Esophagus muscularis mucosa (tissue), 4 donors: ENCODE measurements around the gene RAB3C. TPM values are rescaled to one million over a fixed set of nuclear protein-coding genes. Genes with fewer than 3 reads are reported as not detected.

Source experiments
- DNase-seq: peaks from one replicate; pipeline ENCODE4 v3.0.0-alpha.2; 2017; ENCODE audit errors: extremely low spot score
- H3K27ac ChIP-seq, 4 donors: fragments of 200-600 bp; sonication (generic); replicated peaks in 1 of 4; 1 replicate in 3 of 4; 2 replicates in 1 of 4; pipeline ENCODE4 v1.5.1; 2016 to 2019; ENCODE audit warnings: mild to moderate bottlenecking in 1 of 4
- H3K27me3 ChIP-seq, 4 donors: fragments of 200-600 bp; sonication (generic); one replicate each; pipeline versions ENCODE4 v1.5.1 to v1.6.0; 2016 to 2019
- H3K36me3 ChIP-seq, 4 donors: fragments of 200-600 bp; sonication (generic); one replicate each; pipeline ENCODE4 v1.5.1; 2016 to 2019
- H3K4me1 ChIP-seq, 4 donors: fragments of 200-600 bp; sonication (generic); one replicate each; pipeline ENCODE4 v1.5.1; 2016 to 2019
- H3K4me3 ChIP-seq, 4 donors: fragments of 200-600 bp; sonication (generic); 1 replicate in 2 of 4; 2 replicates in 2 of 4; pipeline ENCODE4 v1.5.1; 2016 to 2019; ENCODE audit warnings: mild to moderate bottlenecking in 4 of 4, moderate library complexity in 1 of 4
- H3K9me3 ChIP-seq, 4 donors: fragments of 200-600 bp; sonication (generic); 1 replicate in 3 of 4; 2 replicates in 1 of 4; pipeline ENCODE4 v1.5.1; 2016 to 2019
- EP300 ChIP-seq: sonication (generic); formaldehyde crosslinking; IDR thresholded peaks from one replicate; pipeline ENCODE4 v1.6.1; 2017; ENCODE audit warnings: antibody characterized with exemption
- POLR2A ChIP-seq: fragments of 450-650 bp; IDR thresholded peaks from one replicate; pipeline ENCODE4 v1.6.1; 2017; ENCODE audit warnings: antibody characterized with exemption, moderate library complexity, mild to moderate bottlenecking, low read depth
- POLR2AphosphoS5 ChIP-seq, 2 donors: sonication (generic); formaldehyde crosslinking; IDR thresholded peaks; one replicate each; pipeline ENCODE4 v1.6.1; 2017; ENCODE audit warnings: antibody characterized with exemption in 2 of 2
- WGBS: methylation state at CpG from one replicate; pipeline ENCODE4 v1.1.5; 2018; 5-methylcytosine and 5-hydroxymethylcytosine counted together
- intact Hi-C: fragments of 100-400 bp; cut with DNase I; formaldehyde crosslinking; loops from one replicate; pipeline ENCODE4 v1.15.1; 2023
- total RNA-seq, 4 donors: library from RNA; depleted of rRNA; stranded (reverse); fragments of >200 nt; gene quantifications; one replicate each; pipeline versions ENCODE4 v1.1.0 to v1.2.1, GENCODE V29; 2016
- TF ChIP-seq, protein P1 (sequence below), 3 experiments: fragments of 200-600 bp in 2 of 3; fragments of 450-650 bp in 1 of 3; sonication (generic) in 2 of 3; IDR thresholded peaks; one replicate each; pipeline ENCODE4 v1.5.1; 2017 to 2019; ENCODE audit warnings: antibody characterized with exemption in 3 of 3, mild to moderate bottlenecking in 2 of 3, moderate library complexity in 1 of 3

The RAB3C gene
- total RNA-seq, 4 donors from 2014 or later = 2.6 to 9.6 (median 5.9) TPM

DNA sequence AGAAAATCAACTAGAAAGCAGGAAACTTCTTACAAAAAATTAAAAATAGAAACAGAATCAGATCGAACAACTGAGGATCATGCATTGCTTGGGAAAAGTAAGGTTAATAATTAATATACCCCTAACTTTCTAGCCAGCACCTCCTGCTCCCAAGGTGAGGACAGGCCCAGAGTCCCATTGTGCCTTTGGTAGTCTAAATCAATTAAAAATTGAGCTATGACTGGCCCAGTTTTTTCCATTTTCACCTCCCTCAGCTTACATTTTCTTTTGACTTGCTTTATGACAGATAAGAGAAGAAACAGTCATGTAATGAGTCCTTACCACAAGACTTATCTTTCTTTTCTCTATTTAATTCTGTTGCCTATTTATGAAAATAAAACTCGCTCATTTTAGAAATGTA, 182.2 kb downstream of the RAB3C start:
- DNase-seq = no peak
- intact Hi-C loops = no loop called here
- no peaks in the 10 kb centered on the region for H3K4me1 ChIP-seq
- TF ChIP-seq POLR2A = no peak
- TF ChIP-seq POLR2AphosphoS5 (IDR thresholded peaks at IDR 0.05) = no peak
- H3K27ac ChIP-seq = no peak overlapping the region
- no peak overlapping the region for H3K4me3 ChIP-seq
- 85% methylated on average over 2 of the region's 2 CpGs for WGBS
- no peaks in the 10 kb centered on the region for H3K27me3 ChIP-seq
- H3K9me3 ChIP-seq = no peaks in the 10 kb centered on the region
- H3K36me3 ChIP-seq = no peaks in the 10 kb centered on the region

DNA sequence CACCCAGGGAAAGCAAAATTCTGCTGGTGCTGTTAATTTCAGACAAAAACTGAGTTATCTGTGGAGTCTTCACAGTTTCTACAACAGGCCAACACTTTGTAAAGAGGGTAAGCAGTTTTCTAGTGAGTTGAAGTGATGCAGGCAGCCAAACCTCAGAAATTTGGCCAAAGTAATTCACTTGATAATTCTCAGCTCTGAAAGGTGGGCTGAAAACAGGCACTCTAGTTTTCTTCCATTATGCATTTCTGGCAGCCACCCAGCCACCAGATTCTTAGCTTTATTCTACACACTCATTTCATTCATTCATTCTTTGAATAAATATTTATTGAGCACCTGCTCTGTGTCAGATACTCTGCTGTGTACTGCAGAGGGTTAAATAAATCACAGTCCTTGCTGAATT, 184.2 kb downstream of the RAB3C start:
- H3K27me3 ChIP-seq = no peaks in the 10 kb centered on the region
- H3K36me3 ChIP-seq = no peaks in the 10 kb centered on the region
- H3K27ac ChIP-seq = no peak overlapping the region
- H3K9me3 ChIP-seq = no peaks in the 10 kb centered on the region
- no peak overlapping the region for H3K4me3 ChIP-seq
- intact Hi-C loops = no loop called here
- no peak for TF ChIP-seq POLR2A
- no peak for TF ChIP-seq POLR2AphosphoS5 (IDR thresholded peaks at IDR 0.05)
- TF ChIP-seq, protein P1, sequence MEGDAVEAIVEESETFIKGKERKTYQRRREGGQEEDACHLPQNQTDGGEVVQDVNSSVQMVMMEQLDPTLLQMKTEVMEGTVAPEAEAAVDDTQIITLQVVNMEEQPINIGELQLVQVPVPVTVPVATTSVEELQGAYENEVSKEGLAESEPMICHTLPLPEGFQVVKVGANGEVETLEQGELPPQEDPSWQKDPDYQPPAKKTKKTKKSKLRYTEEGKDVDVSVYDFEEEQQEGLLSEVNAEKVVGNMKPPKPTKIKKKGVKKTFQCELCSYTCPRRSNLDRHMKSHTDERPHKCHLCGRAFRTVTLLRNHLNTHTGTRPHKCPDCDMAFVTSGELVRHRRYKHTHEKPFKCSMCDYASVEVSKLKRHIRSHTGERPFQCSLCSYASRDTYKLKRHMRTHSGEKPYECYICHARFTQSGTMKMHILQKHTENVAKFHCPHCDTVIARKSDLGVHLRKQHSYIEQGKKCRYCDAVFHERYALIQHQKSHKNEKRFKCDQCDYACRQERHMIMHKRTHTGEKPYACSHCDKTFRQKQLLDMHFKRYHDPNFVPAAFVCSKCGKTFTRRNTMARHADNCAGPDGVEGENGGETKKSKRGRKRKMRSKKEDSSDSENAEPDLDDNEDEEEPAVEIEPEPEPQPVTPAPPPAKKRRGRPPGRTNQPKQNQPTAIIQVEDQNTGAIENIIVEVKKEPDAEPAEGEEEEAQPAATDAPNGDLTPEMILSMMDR (IDR thresholded peaks at IDR 0.05) = no peak
- no peak for DNase-seq
- no peaks in the 10 kb centered on the region for H3K4me1 ChIP-seq

DNA sequence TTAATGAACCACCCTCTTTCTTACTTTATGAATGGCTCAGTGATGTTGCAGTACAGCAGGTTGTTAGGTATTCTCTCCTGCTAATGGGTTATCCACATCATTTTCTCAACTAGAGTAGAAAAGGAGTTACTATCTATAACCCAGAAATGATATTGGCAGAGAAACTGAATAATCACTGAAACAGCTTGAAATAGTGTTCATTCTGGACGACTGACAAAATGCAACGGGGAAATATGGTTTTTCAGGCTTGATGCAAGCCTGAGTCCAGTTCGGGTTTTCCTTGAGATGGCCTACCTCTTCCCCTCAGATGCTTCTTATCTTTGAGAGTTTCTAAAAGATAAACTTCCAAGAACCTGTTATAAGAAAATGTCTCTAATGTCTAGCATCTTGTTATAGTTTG, 187.3 kb downstream of the RAB3C start:
- no peak for TF ChIP-seq POLR2A
- TF ChIP-seq EP300 = no peak
- TF ChIP-seq POLR2AphosphoS5 (IDR thresholded peaks at IDR 0.05) = no peak
- TF ChIP-seq, protein P1 (IDR thresholded peaks at IDR 0.05) = no peak
- no peaks in the 10 kb centered on the region for H3K9me3 ChIP-seq
- H3K36me3 ChIP-seq = no peaks in the 10 kb centered on the region
- H3K27me3 ChIP-seq = no peaks in the 10 kb centered on the region
- intact Hi-C loops = no loop called here
- no peak for DNase-seq
- no peak overlapping the region for H3K4me3 ChIP-seq
- WGBS = 79% methylated on average over 3 of the region's 3 CpGs
- no peak overlapping the region for H3K27ac ChIP-seq
- no peaks in the 10 kb centered on the region for H3K4me1 ChIP-seq

DNA sequence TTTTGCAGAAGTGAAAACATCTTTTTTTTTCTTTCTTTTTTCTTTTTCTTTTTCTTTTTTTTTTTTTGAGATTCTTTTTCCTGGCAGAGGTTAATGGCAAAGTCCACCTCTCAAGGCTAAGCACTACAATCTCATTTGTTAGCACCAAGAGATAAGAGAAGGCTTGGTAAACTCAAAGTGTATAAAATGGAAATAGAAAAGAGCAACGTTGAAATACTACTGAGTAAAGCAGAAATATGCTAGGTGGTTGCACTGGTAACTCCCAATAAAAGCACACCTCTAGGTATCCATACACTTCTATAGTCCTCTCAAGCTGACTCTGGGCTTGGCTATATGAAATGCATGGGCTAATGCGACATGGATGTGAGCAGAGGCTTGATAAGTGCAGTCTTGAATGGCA, 188.9 kb downstream of the RAB3C start:
- intact Hi-C loops = no loop called here
- H3K9me3 ChIP-seq = no peaks in the 10 kb centered on the region
- H3K4me3 ChIP-seq = no peak overlapping the region
- H3K27ac ChIP-seq = no peak overlapping the region
- no peaks in the 10 kb centered on the region for H3K4me1 ChIP-seq
- no peaks in the 10 kb centered on the region for H3K27me3 ChIP-seq
- H3K36me3 ChIP-seq = no peaks in the 10 kb centered on the region
- 88% methylated on average over 2 of the region's 2 CpGs for WGBS
- no peak for DNase-seq
- TF ChIP-seq EP300 (no peak), POLR2AphosphoS5 (IDR thresholded peaks at IDR 0.05) (no peak), POLR2A (no peak)
- TF ChIP-seq, protein P1 (IDR thresholded peaks at IDR 0.05) = no peak

DNA sequence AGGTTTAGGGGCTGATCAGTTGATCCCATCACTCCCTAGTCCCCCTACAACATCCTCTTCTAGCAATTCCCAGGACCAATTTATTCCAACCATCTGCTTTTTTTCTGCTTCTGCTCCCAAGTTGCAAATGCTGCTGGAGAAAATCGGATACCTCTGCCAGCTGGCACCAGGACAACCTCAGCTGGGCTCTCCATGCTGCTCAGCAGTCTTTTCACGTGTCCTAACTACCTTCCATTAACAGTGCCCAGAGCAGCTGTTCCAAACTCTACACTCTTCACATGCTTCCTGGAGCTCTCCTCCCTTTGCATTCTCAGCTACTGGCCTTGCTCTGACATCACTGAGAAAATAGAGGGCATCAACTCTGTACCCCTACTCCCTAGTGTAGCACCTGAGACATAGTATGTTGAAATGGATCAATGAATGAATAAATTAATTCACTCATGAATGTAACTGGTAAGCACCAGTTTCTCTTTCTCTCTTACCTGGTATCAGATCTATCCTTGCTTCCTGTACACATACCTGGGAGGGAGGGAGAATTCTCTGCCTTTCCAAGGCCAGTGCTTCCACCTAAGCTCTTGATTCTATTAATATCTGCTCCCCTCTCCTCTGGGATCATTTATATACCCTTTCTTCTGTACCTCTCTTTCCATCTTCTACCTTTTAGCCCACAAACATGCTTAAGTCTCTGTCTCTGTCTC, 191.0 kb downstream of the RAB3C start:
- no peaks in the 10 kb centered on the region for H3K27me3 ChIP-seq
- no peaks in the 10 kb centered on the region for H3K36me3 ChIP-seq
- no peaks in the 10 kb centered on the region for H3K9me3 ChIP-seq
- no peaks in the 10 kb centered on the region for H3K4me1 ChIP-seq
- 13% methylated on average over 2 of the region's 2 CpGs for WGBS
- no peak overlapping the region for H3K27ac ChIP-seq
- TF ChIP-seq POLR2A (no peak), EP300 (no peak), POLR2AphosphoS5 (IDR thresholded peaks at IDR 0.05) (no peak)
- TF ChIP-seq, protein P1 (IDR thresholded peaks at IDR 0.05) = no peak
- H3K4me3 ChIP-seq = no peak overlapping the region
- intact Hi-C loops = no loop called here
- DNase-seq = no peak
